HG03460 (cell line): Measurements from ENCODE around the gene SLC10A2.

Experiments used
- ATAC-seq: cut with Tn5 transposase; IDR thresholded peaks from one replicate; pipeline ENCODE4 v1.9.1; 2021; ENCODE audit not compliant: unreplicated experiment

Gene SLC10A2

DNA sequence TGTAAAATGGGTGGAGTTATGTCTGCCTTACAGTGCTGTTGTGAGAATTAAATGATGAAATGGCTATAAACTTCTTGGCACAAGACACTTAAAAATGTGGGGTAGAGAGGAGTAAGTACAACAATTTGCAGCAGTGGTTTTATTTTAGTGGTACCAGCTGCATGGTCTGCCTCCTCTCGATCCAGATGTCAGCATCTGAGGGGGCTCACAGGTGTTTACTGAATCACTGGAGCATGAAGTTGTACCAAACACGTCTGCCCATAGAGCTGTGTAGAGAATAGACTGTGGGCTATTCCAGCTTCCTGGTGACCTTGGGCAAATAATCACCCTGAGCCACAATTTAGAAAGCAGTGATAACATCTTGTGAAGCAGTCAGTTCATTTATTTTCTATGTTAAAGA lies 11.1 kb downstream of the SLC10A2 start:
- ATAC-seq, result no peak

DNA sequence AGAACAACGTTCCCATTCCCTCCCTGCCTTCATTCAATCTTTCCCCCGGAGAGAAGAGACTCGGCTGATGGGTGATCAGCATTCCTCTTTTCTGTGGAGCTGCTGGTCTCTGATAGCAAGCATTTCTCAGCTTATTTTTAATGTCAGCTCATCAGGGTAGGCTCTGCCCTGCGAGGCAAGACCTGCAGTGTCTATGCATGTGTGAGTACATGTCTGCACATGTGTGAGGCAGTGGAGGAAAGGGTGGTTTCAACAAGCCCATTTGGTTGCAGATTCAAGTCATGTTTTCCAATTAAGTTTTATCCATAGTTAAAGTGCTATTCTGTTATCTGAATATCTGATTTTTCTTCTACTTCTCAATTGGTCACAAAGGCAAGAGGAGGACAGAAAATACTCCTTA lies 19.5 kb downstream of the SLC10A2 start:
- ATAC-seq, result no peak

DNA sequence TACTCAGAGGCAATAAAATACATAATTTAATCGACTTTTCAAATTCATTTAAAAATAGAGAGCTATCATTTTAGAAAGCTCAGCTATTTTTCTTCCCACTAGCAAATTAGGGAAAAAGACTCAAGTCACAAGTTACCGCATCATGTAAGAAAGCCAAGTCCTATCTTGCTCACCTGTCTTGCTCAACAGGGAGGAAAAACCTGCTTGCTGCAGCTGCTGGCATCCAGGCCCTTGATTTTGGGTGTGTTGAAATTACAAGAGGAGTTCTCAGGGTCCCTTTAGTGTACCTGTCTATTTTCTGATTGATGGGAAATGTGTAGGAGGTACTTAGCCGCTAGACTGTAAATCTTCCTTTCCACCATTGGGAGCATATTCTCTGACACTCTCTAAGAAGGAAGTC lies 22.2 kb downstream of the SLC10A2 start:
- ATAC-seq, result no peak

DNA sequence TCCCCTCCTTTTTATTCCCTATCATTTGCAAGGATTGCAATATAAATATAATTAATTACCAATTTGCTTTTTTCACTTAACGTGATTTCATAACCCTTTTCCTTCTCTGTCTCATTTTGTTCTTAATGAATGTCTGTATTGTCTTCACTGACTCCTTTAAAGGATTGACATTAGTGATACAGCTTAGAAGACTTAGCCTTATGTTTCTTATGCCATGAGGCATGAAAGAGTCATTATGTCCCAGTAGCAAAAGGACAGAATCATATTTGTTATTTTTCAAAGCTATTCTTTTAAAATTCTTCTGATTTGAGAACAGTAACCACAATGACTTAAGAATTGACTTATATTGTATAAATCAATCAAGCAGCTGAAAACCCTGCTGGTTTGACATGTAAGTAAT lies 26.2 kb downstream of the SLC10A2 start:
- ATAC-seq, result no peak

DNA sequence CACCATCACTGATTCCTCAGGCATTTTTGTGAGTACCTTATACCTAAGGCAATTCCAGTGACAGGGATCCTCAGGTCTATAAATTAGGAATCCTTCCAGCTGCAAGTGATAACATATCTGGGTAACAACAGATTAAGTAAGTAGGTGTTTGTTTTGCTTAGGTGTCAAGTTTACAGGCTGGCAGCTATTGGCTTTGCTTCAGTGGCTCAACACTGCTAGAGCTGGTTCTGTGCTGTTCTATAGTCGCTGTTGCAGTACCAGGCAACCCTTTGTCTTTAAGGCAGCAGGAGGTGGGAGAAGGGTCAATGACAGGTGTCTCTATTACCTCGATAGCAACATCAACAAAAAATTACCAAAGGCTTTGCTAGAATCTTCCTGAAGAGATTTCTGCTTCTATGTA lies 27.0 kb downstream of the SLC10A2 start:
- ATAC-seq, result no peak

DNA sequence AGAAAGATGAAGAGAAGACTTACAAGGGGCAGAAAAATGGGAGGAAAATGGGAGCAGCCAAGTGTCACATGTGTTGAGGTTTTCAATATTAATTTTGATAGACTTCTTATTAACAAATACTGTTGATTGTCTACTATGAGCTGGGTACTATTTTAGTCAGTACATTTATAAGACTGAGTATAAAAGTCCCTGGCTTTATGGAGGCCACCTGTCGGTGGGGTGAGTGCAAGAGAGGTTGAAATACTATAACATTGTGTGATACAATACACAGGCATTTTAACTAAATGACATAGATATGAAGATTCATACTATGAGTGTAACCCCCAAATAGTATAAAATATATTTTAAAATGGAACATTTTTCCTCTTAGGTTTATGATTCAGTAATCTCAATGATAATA lies 29.9 kb downstream of the SLC10A2 start:
- ATAC-seq, result no peak

DNA sequence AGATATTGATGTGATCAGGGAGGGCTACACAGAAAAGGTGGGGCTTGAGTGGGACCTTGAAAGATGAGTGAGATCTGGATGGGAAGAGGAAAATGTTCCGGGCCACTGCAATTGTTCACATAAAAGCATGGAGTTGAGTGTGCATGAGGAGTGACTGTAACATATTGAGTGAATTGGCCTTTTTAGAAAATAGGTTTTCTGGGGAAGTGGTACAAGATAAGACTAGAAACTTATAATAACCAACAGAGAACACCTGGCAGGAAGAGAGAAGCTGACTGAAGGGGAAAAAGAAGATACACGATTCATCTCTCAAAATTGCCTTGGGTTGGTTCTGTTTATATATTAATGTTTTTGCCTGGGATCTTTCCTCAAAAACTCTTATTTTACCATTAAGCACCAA lies 32.2 kb downstream of the SLC10A2 start:
- ATAC-seq, result peak; percentile 34

DNA sequence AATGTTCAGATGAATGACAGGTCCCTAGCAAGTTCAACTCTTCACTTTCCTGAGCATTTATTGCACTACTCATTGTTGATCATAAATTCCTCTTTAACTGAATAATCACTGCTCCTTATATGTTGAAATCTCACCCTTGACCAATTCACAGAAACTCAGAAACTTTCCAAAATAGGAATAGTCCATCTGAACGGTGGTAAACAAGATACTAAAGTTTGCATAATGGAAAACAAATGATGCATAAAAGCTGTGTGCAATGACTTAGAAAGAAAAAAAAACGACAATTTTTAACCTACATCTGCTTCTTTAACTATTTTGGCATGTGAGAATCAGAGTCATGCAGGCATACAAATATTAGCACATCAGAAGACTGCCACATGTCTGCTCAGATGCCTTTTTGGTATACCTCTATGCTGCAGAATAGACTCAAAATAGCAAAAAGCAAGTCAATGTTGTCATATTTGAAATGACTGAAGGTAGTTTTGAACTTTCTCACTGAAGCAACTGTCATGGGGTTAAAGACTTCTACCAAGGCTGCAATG lies 34.8 kb downstream of the SLC10A2 start:
- ATAC-seq, result peak; percentile 82

DNA sequence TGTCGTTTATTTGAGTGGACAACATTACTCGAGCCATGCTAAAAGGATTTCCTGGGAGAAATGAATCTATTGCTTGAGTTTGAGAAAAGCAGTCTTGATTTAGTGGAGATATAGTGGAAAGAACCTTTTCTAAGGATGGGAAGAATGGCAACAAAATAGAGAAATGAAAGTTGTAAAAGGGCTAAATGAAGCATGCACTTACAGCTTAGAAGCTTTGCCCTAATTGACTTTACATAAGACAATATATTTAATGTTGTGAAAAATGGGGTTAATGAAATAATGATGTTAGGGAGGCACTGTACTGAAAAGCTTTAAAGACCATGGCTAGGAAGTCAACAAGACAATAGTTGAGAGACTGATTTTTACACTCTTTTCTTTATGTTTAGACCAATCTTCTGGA lies 35.4 kb downstream of the SLC10A2 start:
- ATAC-seq, result no peak

DNA sequence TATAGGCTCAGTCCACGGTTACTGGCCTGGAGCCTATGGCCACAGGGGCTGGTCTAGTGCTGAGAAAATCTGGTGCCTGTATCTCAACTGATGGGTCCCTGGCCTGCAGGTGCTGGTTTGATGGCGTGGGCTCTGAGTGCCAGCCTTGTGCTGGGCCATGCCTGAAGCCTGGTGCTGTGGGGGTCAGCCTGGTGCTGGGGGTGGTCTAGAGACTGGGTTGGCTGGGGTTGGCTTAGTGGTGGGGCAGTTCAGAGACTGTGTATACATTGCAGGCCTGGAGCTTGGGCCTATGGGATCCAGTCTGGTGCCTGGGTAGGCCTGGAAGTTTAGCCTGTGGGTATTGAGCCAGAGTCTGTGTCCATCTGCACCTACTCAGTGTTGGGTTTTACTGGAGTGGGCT lies 36.4 kb downstream of the SLC10A2 start:
- ATAC-seq, result no peak

DNA sequence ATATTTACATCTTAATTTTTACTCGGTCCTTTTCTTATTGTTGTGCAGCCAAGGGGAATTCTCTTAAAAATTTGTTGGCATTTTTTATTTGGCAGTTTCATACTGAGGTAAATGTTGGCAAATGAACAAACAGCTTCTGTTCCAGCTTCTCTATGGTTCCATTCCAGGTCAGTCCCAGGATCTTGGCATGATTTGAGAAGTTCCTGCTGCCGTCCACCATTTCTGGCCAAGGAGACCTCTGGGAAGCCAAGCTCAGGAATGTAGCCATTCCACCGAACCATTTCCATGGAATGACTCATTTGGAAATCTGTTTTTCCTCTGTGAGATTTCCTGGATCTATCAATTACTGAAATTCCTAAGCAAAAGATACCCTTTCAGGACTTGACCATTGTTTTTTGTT lies 43.9 kb downstream of the SLC10A2 start:
- no peak for ATAC-seq

DNA sequence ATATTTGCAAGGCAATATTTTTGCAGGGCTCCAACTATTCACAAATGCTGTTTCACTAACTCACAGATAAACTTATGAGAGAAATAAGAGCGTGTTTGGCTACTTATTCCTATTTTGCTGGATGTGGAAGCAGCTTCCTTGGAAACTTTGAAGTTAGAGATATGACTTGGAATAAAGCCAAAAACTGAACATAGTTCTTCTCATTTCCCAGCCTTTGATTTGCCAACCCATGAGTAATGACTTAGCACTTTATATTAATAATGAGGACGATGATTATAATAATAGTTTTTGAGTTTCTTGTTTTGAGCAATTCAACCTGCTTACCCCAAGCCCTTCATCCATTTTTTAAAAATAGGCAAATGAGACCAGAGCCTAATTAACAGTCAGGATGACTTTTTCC lies 47.7 kb downstream of the SLC10A2 start:
- no peak for ATAC-seq

DNA sequence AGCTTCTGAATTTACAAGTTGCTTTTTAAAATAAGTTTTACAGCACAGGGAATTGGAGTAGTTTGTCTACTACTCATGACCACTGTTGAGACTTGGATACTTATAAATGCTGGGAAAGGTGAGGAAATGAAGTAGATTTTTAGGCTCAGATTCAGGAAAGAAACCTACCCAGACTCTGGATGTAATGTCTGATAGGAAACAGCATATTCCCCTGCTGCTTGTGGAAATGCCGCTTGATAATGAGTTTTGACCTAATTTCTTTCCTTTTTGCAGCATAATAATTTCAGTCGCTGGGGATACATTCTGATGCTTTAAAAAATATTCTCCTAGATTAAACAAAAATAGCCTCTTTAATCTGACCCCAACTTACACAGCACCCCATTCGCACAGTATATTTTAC lies 53.6 kb downstream of the SLC10A2 start:
- ATAC-seq, result no peak

DNA sequence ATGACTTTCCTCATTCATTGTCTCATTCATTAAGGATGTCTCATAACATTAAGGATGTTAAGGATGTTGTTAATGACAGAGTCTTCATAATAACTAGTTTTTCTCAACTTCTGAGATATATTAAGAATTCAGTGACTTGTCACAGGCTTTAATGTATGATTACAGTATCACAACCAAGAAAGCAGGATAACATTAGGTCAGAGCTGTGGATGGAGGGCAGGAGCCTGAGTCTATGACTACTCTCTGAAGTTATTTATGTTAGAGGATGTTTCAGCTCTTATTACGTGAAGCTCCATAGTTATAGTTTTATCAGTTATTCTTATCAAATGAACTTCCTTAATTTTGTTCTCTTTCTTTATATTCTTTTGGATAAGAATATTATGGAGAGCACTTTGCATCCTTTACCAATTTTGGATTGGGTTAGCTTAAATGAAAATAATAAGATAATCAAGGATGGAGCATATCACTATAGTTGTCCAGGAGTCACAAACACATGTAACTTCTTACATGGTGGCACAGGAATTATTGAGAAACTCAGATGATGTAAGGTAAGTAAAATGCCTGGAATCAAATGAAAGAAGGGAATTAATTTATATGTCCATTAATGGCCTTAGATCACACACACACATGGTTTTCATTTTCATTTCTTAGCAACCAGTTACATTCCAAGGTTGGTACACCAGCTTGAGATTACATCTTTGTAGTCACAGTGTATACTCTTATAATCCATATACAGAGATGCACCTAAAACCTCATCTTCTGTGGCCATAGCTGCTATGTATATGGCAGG lies 57.0 kb downstream of the SLC10A2 start:
- ATAC-seq, result no peak

DNA sequence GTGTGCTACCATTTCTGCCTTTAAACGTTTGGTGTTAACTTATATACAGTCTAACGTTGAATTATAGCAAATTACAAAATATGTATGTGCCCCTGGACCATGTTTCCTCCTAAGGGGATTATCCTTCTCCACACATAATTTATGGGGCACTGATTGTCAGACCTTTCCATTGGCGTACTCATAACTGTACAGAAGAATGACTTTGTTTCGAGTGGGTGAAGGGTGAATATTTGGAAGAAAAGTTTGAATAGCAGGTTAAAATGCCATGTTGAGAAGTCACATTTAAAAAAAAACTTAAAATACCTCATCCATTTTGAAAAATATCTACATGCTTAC lies 58.8 kb downstream of the SLC10A2 start:
- no peak for ATAC-seq

DNA sequence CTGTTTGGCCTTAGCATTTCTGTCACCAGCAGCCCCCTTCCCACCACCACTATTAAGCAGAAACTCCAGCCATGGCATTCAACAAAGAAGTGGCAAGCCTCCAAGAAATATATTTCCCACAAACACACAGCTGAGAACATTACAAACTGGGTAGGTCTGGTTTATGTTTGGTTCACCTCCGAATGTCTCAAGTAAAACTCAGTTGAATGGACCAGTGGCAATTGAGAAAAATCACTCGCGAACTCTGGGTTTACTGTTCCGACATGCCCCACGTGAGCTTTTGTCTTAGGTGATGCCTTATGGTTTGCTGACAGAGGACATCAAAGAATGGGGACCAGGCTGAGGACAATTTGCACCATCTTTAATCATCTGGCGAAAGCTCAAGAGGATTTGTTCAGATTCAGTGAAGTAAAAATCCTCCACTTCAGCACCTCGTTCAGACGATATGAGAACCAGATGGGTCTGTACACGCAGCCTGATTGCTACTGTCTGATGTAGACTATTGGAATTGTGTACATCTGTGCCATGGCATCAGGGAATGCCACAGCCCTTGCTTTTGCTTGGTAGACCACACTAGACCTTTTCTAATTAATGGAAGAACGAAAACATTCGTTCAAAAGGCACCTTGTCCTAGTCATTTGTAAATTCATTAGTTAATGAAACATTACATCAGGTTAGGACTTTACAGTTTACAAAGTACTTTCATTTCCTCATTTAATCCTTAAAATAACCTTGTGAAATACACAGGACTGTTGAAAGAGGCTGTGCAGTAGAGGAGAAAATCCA lies 59.4 kb downstream of the SLC10A2 start:
- peak; percentile 92 for ATAC-seq

DNA sequence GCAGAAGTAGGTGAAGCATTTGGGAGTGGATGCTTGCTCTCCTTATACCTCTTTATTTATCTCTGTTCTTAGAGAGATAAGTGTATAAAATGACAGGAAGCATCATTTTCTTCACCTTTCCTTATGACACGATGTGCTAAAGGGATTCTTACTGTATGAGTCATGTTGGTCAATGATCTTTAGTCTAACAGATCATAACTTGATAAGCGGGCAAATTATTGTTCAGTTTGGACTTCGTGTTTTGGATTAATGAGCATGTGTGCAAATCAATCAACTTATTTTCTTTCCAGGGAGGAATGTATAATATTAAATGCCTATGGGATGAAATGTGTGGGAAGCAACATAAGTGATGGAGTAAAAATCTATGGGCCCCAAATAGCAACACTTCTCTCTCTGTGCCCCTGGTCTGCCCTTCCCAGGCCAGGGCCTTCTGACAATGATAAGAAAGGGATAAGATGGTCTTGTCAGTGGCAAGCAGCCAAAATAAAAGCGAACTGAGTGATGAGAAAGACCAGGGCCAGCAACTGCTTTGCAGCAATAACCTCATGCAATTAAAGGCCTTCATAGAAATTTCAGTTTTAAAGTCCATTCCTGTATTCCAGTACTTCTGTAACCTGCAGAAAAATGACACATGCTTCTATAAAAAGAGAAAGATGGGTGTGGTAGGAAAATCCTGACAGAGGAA lies 61.4 kb downstream of the SLC10A2 start:
- no peak for ATAC-seq

DNA sequence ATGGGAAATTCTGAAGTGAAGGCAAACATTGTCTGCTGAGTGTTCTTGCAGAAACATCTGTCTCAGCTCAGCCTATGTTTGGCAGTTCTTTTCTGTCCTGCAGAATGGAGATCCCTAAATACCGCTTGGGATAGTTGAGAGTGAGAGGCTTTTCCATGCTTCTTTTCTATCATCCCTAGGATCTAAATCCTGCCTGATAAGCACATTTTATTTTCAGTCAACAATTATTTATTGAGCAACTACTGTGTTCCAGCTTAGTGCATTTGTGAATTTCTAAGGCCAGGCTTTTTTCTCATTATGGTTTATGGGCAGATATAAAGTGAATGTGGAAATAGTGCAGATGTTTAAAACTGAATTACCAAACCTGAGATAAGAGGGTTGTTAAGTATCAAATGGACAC lies 62.6 kb downstream of the SLC10A2 start:
- ATAC-seq, result no peak

DNA sequence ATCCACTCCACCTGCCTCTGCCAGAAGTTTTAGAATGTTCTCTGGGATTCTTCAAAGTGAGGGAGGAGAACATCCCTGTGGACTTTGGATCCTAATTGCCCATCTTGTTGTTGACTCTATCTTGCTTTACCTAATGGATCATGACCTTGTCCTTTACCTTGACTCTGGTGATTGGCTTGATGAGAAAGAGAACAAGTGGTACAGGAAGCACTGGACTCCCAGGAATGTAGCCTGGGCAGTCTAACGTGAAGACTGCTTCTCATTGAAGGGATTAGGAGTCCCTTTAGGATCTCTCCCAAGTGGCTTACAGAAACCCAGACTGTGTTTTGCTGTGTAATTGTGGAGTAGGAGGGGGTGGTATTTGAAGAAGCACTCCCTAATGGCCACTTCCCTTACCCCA lies 63.9 kb downstream of the SLC10A2 start:
- no peak for ATAC-seq

DNA sequence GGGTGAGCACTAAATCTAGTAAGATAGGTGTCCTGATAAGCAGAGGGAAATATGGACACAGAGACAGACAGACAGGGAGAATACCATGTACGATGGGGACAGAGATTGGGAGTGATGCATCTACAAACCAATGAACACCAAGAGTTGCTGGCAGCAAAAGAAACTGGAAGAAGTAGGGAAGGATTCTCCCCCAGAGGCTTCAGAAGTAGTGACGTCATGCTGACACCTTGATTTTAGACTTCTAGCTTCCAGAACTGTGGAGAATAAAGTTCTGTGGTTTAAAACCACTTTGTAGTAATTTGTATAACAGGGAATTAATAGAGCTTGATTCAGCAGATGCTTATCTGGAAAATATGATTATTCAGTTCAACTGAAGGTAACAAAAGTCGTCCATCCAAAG lies 66.1 kb downstream of the SLC10A2 start:
- no peak for ATAC-seq

DNA sequence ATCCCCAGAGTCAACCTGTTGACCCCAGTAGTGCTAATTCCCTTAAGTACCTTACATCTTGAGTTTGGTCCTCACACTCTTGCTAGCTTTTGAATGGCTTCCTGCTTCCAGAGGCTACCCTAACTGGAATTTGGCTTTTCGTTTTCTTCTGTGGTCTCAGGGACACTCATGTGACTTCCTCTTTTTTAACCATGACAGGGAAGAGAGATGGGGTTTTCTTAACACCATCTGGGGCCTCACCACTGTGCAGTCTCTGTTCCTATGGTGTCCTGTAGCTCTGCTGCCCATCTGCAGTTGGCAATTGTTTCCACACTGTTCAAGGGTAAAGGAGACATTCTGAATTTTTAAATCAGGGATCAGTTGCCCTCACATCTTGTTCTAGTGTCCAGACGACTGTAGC lies 66.7 kb downstream of the SLC10A2 start:
- no peak for ATAC-seq
